ENCODE data around the gene ETNK2. TPM values are rescaled to one million over a fixed set of nuclear protein-coding genes. Genes with fewer than 3 reads are reported as not detected.
A peak's percentile ranks its signal among the peaks of the same experiment; 100 is the strongest.

The ETNK2 gene
- polyA plus RNA-seq, 2 of the 4 experiments (the other 2 are of a cell fraction) = 3.4 to 5.2 TPM

DNA sequence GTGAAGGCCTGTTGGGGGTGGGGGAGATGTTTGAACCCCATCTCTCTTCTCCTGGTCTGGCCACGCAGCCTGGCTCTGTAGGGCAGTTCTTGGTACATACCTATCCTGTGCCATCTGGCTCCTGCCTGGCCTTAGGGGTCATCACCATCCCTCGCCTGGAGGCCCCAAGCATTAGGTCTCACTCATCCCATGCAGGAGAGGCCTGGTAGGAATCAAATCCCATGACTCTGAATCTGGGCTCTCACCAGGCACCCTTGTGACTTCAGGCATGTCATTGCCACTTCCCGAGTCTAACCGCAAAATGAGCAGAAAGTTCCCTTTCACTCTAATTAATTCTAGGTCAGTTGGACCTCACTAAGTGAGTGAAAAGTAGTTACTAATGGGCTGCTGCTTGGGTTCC is 37.2 kb downstream of the ETNK2 start:
- FAIRE-seq (no peak), DNase-seq (ENCODE audit: low read depth in 1 of 2, low spot score in 1 of 2) (no peak), ATAC-seq (no peak)
- no peaks in the 10 kb centered on the region for H3K9me3 ChIP-seq
- H3K4me3 ChIP-seq = no peak overlapping the region
- WGBS (ENCODE audit: missing lambda C conversion rate) = 94% methylated on average over 4 of the region's 4 CpGs
- peaks cover 19% of the 10 kb centered on the region for H3K4me1 ChIP-seq
- TF ChIP-seq ZNF302 (CRISPR knock-in tag; IDR thresholded peaks at IDR 0.05) = no peak
- no peak overlapping the region for H3K27ac ChIP-seq
- CTCF ChIA-PET = interaction anchor here (1.4 to 32.2 kb wide), 3 partner anchors 15 to 248 kb away, joined by 3 to 757 read pairs (median 23); partner anchors contain the start of gene SNRPE
- no peak overlapping the region for H3K4me2 ChIP-seq
- POLR2A ChIA-PET = no interaction called here

DNA sequence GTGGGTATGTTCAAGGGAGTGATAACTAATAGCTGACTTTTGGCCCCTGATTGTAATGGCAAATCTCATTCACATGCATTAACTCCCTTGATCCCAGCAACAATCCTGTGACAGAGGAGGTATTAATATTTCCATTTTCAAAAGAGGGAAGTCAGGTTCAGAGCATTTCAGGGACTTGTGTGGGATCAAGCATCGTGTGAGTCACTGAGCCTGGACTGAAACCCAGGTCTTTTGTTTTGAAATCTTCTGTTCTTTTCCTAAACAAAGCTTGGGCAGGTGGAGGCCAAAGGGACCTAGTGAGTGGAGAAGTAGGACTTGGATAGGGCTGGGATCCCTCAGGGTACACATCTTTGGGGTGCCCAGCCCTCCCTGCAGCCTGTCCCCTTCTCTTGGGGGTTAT is 37.9 kb downstream of the ETNK2 start:
- peak overlapping the region in 1 of 2 experiments; percentile 15; a peak in 1 of 6 replicates for H3K27ac ChIP-seq
- no peak for FAIRE-seq
- CTCF ChIA-PET = interaction anchor here (1.0 to 32.2 kb wide), 5 partner anchors 9 to 250 kb away, joined by 3 to 757 read pairs (median 5); partner anchors contain the start of gene SNRPE
- POLR2A ChIA-PET = no interaction called here
- H3K4me3 ChIP-seq = no peak overlapping the region
- TF ChIP-seq, protein P1, sequence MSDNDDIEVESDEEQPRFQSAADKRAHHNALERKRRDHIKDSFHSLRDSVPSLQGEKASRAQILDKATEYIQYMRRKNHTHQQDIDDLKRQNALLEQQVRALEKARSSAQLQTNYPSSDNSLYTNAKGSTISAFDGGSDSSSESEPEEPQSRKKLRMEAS (IDR thresholded peaks at IDR 0.05) = no peak
- no peak for TF ChIP-seq PHF8 (IDR thresholded peaks at IDR 0.05; ENCODE audit: borderline replicate concordance, low read depth)
- H3K4me2 ChIP-seq = no peak overlapping the region
- H3K4me1 ChIP-seq = peaks cover 19% of the 10 kb centered on the region
- DNase-seq (ENCODE audit: low read depth in 1 of 2, low spot score in 1 of 2) = no peak
- ATAC-seq = no peak
- H3K9me3 ChIP-seq = no peaks in the 10 kb centered on the region
- 89% methylated on average over 1 of the region's 1 CpG for WGBS (ENCODE audit: missing lambda C conversion rate)

DNA sequence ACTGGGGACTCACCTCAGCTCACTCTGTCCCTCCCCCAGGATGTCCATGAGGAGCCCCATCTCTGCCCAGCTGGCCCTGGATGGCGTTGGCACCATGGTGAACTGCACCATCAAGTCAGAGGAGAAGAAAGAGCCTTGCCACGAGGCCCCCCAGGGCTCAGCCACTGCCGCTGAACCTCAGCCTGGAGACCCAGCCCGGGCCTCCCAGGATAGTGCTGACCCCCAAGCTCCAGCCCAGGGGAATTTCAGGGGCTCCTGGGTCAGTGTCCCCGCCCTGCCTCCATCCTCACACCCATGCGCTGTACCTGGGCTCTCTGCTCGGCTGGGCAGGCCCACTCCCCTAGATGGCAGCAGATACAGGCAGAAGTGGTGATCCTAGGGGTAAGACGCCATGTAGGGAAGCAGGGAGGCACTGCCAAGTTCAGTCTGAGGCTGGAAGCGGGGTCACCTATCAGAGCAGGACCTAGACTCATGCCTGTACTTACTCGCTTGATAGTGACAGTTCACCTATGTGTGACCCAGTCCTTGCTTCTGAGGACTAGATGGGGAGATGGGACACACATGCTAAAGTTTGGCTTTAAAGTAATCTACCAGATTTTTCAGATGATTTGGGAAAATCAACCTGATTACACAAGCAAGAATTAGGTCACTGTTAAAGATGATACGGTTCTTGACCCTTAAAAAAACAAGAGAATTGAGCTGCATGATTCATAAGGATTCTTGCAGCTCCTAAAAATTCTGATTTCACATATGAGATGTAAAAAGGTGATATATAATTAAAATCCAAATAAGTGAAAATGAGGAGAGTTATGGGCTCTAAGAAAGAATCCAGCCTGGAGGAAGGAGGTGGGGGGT is 38.7 kb downstream of the ETNK2 start:
- peaks cover 19% of the 10 kb centered on the region for H3K4me1 ChIP-seq
- no peaks in the 10 kb centered on the region for H3K9me3 ChIP-seq
- TF ChIP-seq EP300 (IDR thresholded peaks at IDR 0.05) = no peak
- no peak for TF ChIP-seq FOXS1 (CRISPR knock-in tag; IDR thresholded peaks at IDR 0.05)
- TF ChIP-seq CHD4 (IDR thresholded peaks at IDR 0.05; ENCODE audit: borderline replicate concordance) = no peak
- no peak for TF ChIP-seq POLR2A (IDR thresholded peaks at IDR 0.05; ENCODE audit: low read length)
- TF ChIP-seq PHF8 (IDR thresholded peaks at IDR 0.05; ENCODE audit: borderline replicate concordance, low read depth) = no peak
- TF ChIP-seq, protein P2, sequence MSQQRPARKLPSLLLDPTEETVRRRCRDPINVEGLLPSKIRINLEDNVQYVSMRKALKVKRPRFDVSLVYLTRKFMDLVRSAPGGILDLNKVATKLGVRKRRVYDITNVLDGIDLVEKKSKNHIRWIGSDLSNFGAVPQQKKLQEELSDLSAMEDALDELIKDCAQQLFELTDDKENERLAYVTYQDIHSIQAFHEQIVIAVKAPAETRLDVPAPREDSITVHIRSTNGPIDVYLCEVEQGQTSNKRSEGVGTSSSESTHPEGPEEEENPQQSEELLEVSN (IDR thresholded peaks at IDR 0.05; ENCODE audit: borderline replicate concordance, low read depth) = no peak
- TF ChIP-seq RAD21 (conservative IDR thresholded peaks at IDR 0.05 in 1 of 2, IDR thresholded peaks at IDR 0.05 in 1 of 2) = no peak
- TF ChIP-seq HOXB5 (CRISPR knock-in tag; IDR thresholded peaks at IDR 0.05) = no peak
- no peak for TF ChIP-seq HEYL (CRISPR knock-in tag; IDR thresholded peaks at IDR 0.05)
- no peak for TF ChIP-seq TFCP2L1 (CRISPR knock-in tag; IDR thresholded peaks at IDR 0.05)
- TF ChIP-seq SMC3 (IDR thresholded peaks at IDR 0.05) = no peak
- TF ChIP-seq BHLHE40 (IDR thresholded peaks at IDR 0.05; ENCODE audit: low read depth, low read length) = no peak
- no peak for TF ChIP-seq RCOR1 (IDR thresholded peaks at IDR 0.05; ENCODE audit: low read depth, low read length)
- TF ChIP-seq ESRRA (IDR thresholded peaks at IDR 0.05; ENCODE audit: borderline replicate concordance, low read length) = no peak
- TF ChIP-seq, protein P3, sequence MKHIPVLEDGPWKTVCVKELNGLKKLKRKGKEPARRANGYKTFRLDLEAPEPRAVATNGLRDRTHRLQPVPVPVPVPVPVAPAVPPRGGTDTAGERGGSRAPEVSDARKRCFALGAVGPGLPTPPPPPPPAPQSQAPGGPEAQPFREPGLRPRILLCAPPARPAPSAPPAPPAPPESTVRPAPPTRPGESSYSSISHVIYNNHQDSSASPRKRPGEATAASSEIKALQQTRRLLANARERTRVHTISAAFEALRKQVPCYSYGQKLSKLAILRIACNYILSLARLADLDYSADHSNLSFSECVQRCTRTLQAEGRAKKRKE (CRISPR knock-in tag; IDR thresholded peaks at IDR 0.05; ENCODE audit: low read depth) = no peak
- no peak for TF ChIP-seq ZNF302 (CRISPR knock-in tag; IDR thresholded peaks at IDR 0.05)
- TF ChIP-seq MYC (IDR thresholded peaks at IDR 0.05; ENCODE audit: borderline replicate concordance, low read length) = no peak
- no peak for TF ChIP-seq EHF (CRISPR knock-in tag; IDR thresholded peaks at IDR 0.05)
- FAIRE-seq (no peak), ATAC-seq (peak in 1 of 2 experiments; percentile 56; a peak in 4 of 6 replicates), DNase-seq (ENCODE audit: low read depth in 1 of 2, low spot score in 1 of 2) (no peak)
- no peak overlapping the region for H3K27ac ChIP-seq
- ChIA-PET CTCF (interaction anchor here (1.0 to 32.2 kb wide), 8 partner anchors 8 to 251 kb away, joined by 3 to 757 read pairs (median 4); partner anchors contain the start of genes SNRPE and SOX13), POLR2A (interaction anchor here (0.7 kb wide), 1 partner anchor 241 kb away, joined by 3 read pairs; no protein-coding TSS in a partner anchor)
- H3K4me2 ChIP-seq = no peak overlapping the region
- no peak overlapping the region for H3K4me3 ChIP-seq
- 76% methylated on average over 8 of the region's 11 CpGs for WGBS (ENCODE audit: missing lambda C conversion rate)

Measured in A549 (cell line).